Neural progenitor cell (in vitro differentiated cells): ENCODE data around the gene SLC5A6.

Experiments
- CTCF ChIP-seq: fragments of 200-600 bp; sonication (generic); IDR thresholded peaks from 2 replicates; pipeline ENCODE4 v1.5.1; 2017; ENCODE audit warnings: antibody characterized with exemption, mild to moderate bottlenecking
- EZH2 ChIP-seq: fragments of 200-600 bp; sonication (generic); IDR thresholded peaks from 2 replicates; pipeline ENCODE4 v1.6.1; 2017; ENCODE audit warnings: antibody characterized with exemption, mild to moderate bottlenecking, moderate library complexity

GRCh38 chr2:27238976-27239375 is 26.9 kb upstream of the SLC5A6 start:
- TF ChIP-seq CTCF (no peak), EZH2 (no peak)
